B cell (primary cell): ENCODE results near the gene TBCD.

Experiments used
- CTCF ChIP-seq: fragments of 200-600 bp; IDR thresholded peaks from one replicate; pipeline ENCODE4 v1.8.0; 2022; ENCODE audit warnings: antibody characterized with exemption, mild to moderate bottlenecking
- EZH2 ChIP-seq: IDR thresholded peaks from 2 replicates; pipeline ENCODE4 v1.6.1; 2012; ENCODE audit warnings: borderline replicate concordance, low read depth, mild to moderate bottlenecking, moderate library complexity, low read length; ENCODE audit not compliant: insufficient read depth, poor library complexity, severe bottlenecking

DNA sequence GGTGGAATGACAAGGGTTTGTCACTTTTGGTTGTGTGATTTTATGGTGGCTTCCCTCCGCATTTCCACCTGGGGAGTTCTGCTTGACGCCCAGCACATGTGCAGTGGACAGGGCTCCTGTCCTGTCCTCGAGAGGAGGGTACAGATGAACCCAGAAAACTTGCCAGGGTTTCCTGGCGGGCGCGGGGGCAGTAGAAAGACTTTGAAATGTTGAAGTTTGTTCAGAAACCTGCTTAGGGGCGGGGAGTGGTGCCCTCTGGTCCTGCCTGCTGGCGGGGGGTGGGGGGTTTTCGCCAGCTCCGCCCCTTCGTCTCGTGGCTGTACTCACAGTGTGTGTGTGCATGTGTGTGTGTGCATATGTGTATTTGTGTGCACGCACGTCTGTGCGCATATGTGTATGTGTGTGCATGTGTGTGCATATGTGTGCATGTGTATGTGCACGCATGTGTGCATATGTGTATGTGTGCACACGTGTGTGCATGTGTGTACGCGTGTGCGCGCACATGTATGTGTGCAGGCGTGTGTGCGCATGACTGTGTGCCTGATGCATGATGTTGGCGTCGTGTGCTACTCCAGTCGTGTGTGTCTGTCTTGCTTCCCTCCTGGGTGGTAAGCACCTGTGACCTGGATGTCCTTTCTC lies 28.6 kb upstream of the TBCD start:
- TF ChIP-seq CTCF (no peak), EZH2 (no peak)
